PC-9 (cell line): ENCODE data around the gene ZSCAN12. TPM values are rescaled to one million over a fixed set of nuclear protein-coding genes. Genes with fewer than 3 reads are reported as not detected.
"Not testable (repeated sequence)": the region's sequence is repeated elsewhere in the genome, so short reads cannot be mapped to it uniquely, and the experiment has no call there.

ENCODE experiments used
- BruUV-seq: library from RNA; stranded (reverse); fragments of 400-500 nt; replicated peaks from 2 replicates; lab custom pipeline; 2021; lab: Mats Ljungman, UMichigan
- CTCF ChIA-PET: fragments of 300-600 bp; sonication (Branson Sonifier 250); formaldehyde crosslinking; loops from one replicate; lab custom pipeline; 2022; ENCODE audit warnings: antibody characterized with exemption; lab: Charles Lee
- POLR2A ChIA-PET: fragments of 300-600 bp; sonication (Branson Sonifier 250); formaldehyde crosslinking; loops from one replicate; lab custom pipeline; 2022; ENCODE audit warnings: antibody characterized with exemption; ENCODE audit not compliant: unreplicated experiment; lab: Charles Lee
- DNase-seq, 2 experiments: peaks; one replicate each; pipeline versions ENCODE4 v3.0.0 to v3.0.0-alpha.2; 2015 to 2022; ENCODE audit warnings: mixed read lengths in 1 of 2
- H2AFZ ChIP-seq: fragments of 200-600 bp; sonication (generic); 2 replicates; pipeline ENCODE4 v1.8.1; 2017; ENCODE audit warnings: antibody characterized with exemption
- H3F3A ChIP-seq: fragments of 200-600 bp; sonication (generic); 2 replicates; pipeline ENCODE4 v1.8.1; 2017; ENCODE audit warnings: antibody characterized with exemption, mild to moderate bottlenecking, low read depth; ENCODE audit not compliant: insufficient read depth
- H3K27ac ChIP-seq: fragments of 200-600 bp; sonication (generic); 2 replicates; pipeline ENCODE4 v1.6.1; 2016; ENCODE audit warnings: mixed run types
- H3K27me3 ChIP-seq: fragments of 200-600 bp; sonication (generic); 2 replicates; pipeline ENCODE4 v1.6.1; 2016; ENCODE audit warnings: low read depth, mixed run types; ENCODE audit not compliant: insufficient read depth
- H3K36me3 ChIP-seq: fragments of 200-600 bp; sonication (generic); 2 replicates; pipeline ENCODE4 v1.6.1; 2016; ENCODE audit warnings: low read depth, mixed run types
- H3K4me1 ChIP-seq: fragments of 200-600 bp; sonication (generic); replicated peaks from 2 replicates; pipeline ENCODE4 v1.6.1; 2016; ENCODE audit warnings: mixed run types; ENCODE audit not compliant: insufficient read depth
- H3K4me2 ChIP-seq: fragments of 200-600 bp; sonication (generic); 2 replicates; pipeline ENCODE4 v1.6.1; 2017; ENCODE audit warnings: mixed run types
- H3K4me3 ChIP-seq: fragments of 200-600 bp; sonication (generic); 2 replicates; pipeline ENCODE4 v1.6.1; 2016; ENCODE audit warnings: mixed run types
- H3K79me2 ChIP-seq: fragments of 200-600 bp; sonication (generic); 2 replicates; pipeline ENCODE4 v1.6.1; 2017; ENCODE audit warnings: low read depth, mixed run types
- H3K9me2 ChIP-seq: fragments of 200-600 bp; sonication (generic); 2 replicates; pipeline ENCODE4 v1.8.1; 2017; ENCODE audit warnings: mild to moderate bottlenecking; ENCODE audit not compliant: insufficient read depth
- H3K9me3 ChIP-seq: fragments of 200-600 bp; sonication (generic); 2 replicates; pipeline ENCODE4 v1.8.1; 2016; ENCODE audit warnings: low read depth; ENCODE audit not compliant: insufficient read depth
- H4K20me1 ChIP-seq: fragments of 200-600 bp; sonication (generic); 2 replicates; pipeline ENCODE4 v1.8.1; 2017; ENCODE audit not compliant: insufficient read depth
- EZH2 ChIP-seq: fragments of 200-600 bp; sonication (generic); IDR thresholded peaks from 2 replicates; pipeline ENCODE4 v1.8.0; 2017; ENCODE audit warnings: antibody characterized with exemption, low read depth
- intact Hi-C: fragments of 100-400 bp; cut with micrococcal nuclease; formaldehyde crosslinking; loops from one replicate; pipeline ENCODE4 v1.10.0; 2022; ENCODE audit not compliant: unreplicated experiment
- total RNA-seq: library from RNA; stranded (reverse); gene quantifications from 2 replicates; pipeline ENCODE4 v1.2.3, GENCODE V29; 2021
- TF ChIP-seq, protein P1 (sequence below): fragments of 200-600 bp; sonication (generic); conservative IDR thresholded peaks from 2 replicates; pipeline ENCODE4 v1.6.1; 2017; ENCODE audit warnings: mixed run types, antibody characterized with exemption, mild to moderate bottlenecking, moderate library complexity

Gene ZSCAN12
- total RNA-seq, 1 experiment from 2014 or later, result 11.2 TPM

DNA sequence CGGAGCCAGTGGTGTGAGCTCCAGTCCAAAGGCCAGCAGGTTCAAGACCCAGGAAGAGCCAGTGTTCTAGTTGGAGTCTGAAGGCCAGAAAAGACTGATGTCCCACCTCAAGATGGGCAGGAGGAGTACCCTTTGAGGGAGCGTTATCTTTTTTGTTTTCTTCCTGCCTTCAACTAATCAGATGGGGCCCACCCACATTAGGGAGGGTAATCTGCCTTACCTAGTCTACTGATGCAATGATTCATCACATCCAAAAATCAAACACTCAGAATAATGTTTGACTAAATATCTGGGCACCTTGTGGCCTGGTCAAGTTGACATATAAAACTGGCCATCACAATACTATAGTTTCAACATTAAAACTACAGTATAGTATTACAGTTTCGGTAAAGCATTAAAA lies 30.1 kb downstream of the ZSCAN12 start:
- Histone ChIP-seq H3K9me2 (no peaks in the 10 kb centered on the region), H4K20me1 (no peaks in the 10 kb centered on the region), H3K27me3 (no peaks in the 10 kb centered on the region), H3K79me2 (no peaks in the 10 kb centered on the region), H3K4me3 (no peak overlapping the region), H3K27ac (no peak overlapping the region), H2AFZ (no peak overlapping the region), H3F3A (no peaks in the 10 kb centered on the region), H3K4me1 (no peaks in the 10 kb centered on the region), H3K4me2 (no peak overlapping the region), H3K36me3 (no peaks in the 10 kb centered on the region), H3K9me3 (no peaks in the 10 kb centered on the region)
- TF ChIP-seq, protein P1, sequence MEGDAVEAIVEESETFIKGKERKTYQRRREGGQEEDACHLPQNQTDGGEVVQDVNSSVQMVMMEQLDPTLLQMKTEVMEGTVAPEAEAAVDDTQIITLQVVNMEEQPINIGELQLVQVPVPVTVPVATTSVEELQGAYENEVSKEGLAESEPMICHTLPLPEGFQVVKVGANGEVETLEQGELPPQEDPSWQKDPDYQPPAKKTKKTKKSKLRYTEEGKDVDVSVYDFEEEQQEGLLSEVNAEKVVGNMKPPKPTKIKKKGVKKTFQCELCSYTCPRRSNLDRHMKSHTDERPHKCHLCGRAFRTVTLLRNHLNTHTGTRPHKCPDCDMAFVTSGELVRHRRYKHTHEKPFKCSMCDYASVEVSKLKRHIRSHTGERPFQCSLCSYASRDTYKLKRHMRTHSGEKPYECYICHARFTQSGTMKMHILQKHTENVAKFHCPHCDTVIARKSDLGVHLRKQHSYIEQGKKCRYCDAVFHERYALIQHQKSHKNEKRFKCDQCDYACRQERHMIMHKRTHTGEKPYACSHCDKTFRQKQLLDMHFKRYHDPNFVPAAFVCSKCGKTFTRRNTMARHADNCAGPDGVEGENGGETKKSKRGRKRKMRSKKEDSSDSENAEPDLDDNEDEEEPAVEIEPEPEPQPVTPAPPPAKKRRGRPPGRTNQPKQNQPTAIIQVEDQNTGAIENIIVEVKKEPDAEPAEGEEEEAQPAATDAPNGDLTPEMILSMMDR, result no peak
- TF ChIP-seq EZH2, result no peak
- ChIA-PET POLR2A (no interaction called here), CTCF (no interaction called here)
- DNase-seq, result no peak
- intact Hi-C loops, result no loop called here
- BruUV-seq, result no TSS peak

DNA sequence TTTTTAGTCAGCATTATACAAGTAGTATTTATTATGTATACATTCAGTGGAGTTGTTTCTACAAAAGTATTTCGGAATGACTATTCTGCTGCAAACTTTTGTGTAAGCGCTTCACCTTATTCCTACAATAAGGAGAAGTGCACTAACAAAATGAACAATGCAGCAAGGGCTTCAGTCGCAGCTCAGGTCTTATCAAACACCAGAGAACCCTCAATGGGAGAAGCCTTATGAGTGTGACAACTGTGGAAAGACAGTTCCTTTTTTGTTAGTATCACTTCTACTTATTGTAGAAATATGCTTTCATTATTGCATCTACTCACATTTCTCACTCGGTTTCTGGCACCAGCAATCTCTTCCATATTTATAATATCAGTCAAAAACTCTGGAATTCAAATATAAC lies 31.0 kb downstream of the ZSCAN12 start:
- intact Hi-C loops, result no loop called here
- POLR2A ChIA-PET, result no interaction called here
- Histone ChIP-seq H2AFZ (no peak overlapping the region), H3K4me1 (no peaks in the 10 kb centered on the region), H3K79me2 (no peaks in the 10 kb centered on the region), H3K9me3 (no peaks in the 10 kb centered on the region), H3K9me2 (no peaks in the 10 kb centered on the region), H3K27ac (no peak overlapping the region), H3K4me2 (no peak overlapping the region), H3F3A (no peaks in the 10 kb centered on the region), H3K27me3 (no peaks in the 10 kb centered on the region), H4K20me1 (no peaks in the 10 kb centered on the region), H3K4me3 (no peak overlapping the region), H3K36me3 (no peaks in the 10 kb centered on the region)
- TF ChIP-seq, protein P1, result no peak
- TF ChIP-seq EZH2, result no peak
- DNase-seq, result no peak
- no TSS peak for BruUV-seq
- CTCF ChIA-PET, result no interaction called here

DNA sequence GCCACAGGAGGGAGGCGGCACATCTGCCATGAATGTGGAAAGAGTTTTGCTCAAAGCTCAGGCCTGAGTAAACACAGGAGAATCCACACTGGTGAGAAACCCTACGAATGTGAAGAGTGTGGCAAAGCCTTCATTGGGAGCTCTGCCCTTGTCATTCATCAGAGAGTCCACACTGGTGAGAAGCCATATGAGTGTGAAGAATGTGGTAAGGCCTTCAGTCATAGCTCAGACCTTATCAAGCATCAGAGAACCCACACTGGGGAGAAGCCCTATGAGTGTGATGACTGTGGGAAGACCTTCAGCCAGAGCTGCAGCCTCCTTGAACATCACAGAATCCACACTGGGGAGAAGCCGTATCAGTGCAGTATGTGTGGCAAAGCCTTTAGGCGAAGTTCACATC lies 34.0 kb downstream of the ZSCAN12 start:
- BruUV-seq, H3K9me2 ChIP-seq, H3K4me2 ChIP-seq, H3K27ac ChIP-seq, H3K4me3 ChIP-seq, POLR2A ChIA-PET, H3K4me1 ChIP-seq, H2AFZ ChIP-seq, H3F3A ChIP-seq, CTCF ChIA-PET, H3K9me3 ChIP-seq, H3K79me2 ChIP-seq, H3K36me3 ChIP-seq, intact Hi-C loops, DNase-seq, H4K20me1 ChIP-seq, H3K27me3 ChIP-seq: not testable (repeated sequence)

DNA sequence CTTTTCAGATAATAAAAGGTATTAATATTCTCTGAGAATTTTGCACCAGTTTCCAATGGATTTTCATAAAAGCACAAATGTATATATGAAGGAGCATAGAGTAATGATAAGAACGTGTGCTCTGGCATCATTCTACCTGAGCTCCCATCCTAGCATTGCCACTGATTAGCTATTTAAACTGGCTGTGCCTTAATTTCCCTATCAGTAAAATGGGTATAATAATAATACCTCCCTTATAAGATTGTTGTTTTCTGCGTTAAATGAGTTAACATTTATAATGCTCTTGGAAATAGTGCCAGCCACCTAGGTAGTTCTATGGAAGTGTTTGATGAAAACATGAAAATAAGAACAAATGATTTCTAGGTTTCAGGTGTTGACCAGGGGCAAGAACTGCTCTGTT lies 38.6 kb downstream of the ZSCAN12 start:
- no peak for TF ChIP-seq EZH2
- TF ChIP-seq, protein P1, result no peak
- H3K27me3 ChIP-seq, result no peaks in the 10 kb centered on the region
- no peak overlapping the region for H3K4me2 ChIP-seq
- BruUV-seq, result no TSS peak
- H3K36me3 ChIP-seq, result no peaks in the 10 kb centered on the region
- H4K20me1 ChIP-seq, result no peaks in the 10 kb centered on the region
- H3K9me3 ChIP-seq, result no peaks in the 10 kb centered on the region
- ChIA-PET POLR2A (no interaction called here), CTCF (no interaction called here)
- H2AFZ ChIP-seq, result no peak overlapping the region
- no peak for DNase-seq
- no peaks in the 10 kb centered on the region for H3K79me2 ChIP-seq
- H3F3A ChIP-seq, result no peaks in the 10 kb centered on the region
- no peak overlapping the region for H3K27ac ChIP-seq
- intact Hi-C loops, result no loop called here
- no peaks in the 10 kb centered on the region for H3K9me2 ChIP-seq
- H3K4me1 ChIP-seq, result no peaks in the 10 kb centered on the region
- no peak overlapping the region for H3K4me3 ChIP-seq

DNA sequence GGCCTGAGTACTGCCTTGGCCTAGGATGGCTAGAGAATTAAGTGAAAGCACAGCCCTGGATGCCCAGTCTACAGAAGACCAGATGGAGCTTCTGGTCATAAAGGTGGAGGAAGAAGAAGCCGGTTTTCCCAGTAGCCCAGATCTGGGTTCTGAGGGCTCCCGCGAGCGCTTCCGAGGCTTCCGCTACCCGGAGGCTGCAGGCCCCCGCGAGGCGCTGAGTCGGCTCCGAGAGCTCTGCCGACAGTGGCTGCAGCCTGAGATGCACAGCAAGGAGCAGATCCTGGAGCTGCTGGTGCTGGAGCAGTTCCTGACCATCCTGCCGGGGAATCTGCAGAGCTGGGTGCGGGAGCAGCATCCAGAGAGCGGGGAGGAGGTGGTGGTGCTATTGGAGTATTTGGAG lies 40.0 kb downstream of the ZSCAN12 start:
- intact Hi-C loops, result loop anchor here (5.0 kb wide), 4 partner anchors 92 to 1197 kb away; partner anchors contain the start of genes ZSCAN26 and ZSCAN9
- CTCF ChIA-PET, H3K36me3 ChIP-seq, H3K4me2 ChIP-seq, H3K79me2 ChIP-seq, H3K27me3 ChIP-seq, H3K9me3 ChIP-seq, H3K9me2 ChIP-seq, BruUV-seq, H3F3A ChIP-seq, H4K20me1 ChIP-seq, H3K4me3 ChIP-seq, H3K27ac ChIP-seq, DNase-seq, H2AFZ ChIP-seq: not testable (repeated sequence)
- peaks cover 11% of the 10 kb centered on the region; the same call in 1 of the 2 replicates for H3K4me1 ChIP-seq
- POLR2A ChIA-PET, result interaction anchor here (0.7 kb wide), 1 partner anchor 13 kb away, joined by 3 read pairs; no protein-coding TSS in a partner anchor
